ENCODE results near the gene STX19.
"Not testable (repeated sequence)": the region's sequence is repeated elsewhere in the genome, so short reads cannot be mapped to it uniquely, and the experiment has no call there.

The STX19 gene

GRCh38 chr3:93973131-93974126 lies 55.0 kb downstream of the STX19 start, which contains the start of gene PROS1:
PROS1 (minus strand) TSS chr3:93973896; CDS start chr3:93973749, 147 bp downstream.
- no peaks in the 10 kb centered on the region for H3K36me3 Mint-ChIP-seq (ENCODE audit: low read depth)
- peaks cover 13% of the 10 kb centered on the region for H3K4me1 Mint-ChIP-seq

DNA sequence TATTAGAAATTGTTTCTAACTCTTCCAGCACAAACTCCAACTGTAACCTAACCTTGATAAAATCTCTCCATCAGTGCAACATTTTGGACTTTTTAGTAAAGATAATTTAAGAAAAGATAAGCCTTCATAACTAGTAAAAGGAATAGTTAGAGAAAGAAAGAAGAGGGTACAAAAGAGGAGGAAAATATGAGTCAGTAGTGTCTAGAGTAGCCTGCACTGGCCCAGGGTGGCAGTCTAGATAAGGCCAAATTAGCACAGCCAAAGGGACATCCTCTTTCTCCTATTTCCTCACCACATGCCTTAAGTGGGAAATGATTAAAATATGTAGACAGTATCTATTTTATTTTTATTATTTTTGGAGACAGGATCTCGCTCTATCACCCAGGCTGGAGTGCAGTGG lies 58.4 kb downstream of the STX19 start:
- Mint-ChIP-seq H3K9me3 (peaks cover 7% of the 10 kb centered on the region), H3K27ac (no peak overlapping the region), H3K4me3 (peak overlapping the region in 1 of 3 experiments; percentile 4), H3K4me1 (peaks cover 13% of the 10 kb centered on the region), H3K36me3 (ENCODE audit: low read depth) (peaks cover 5% of the 10 kb centered on the region), H3K27me3 (ENCODE audit: low read depth) (peaks cover 4% of the 10 kb centered on the region)
- no peak for TF ChIP-seq CTCF (IDR thresholded peaks at IDR 0.05; ENCODE audit: unreplicated experiment in 3 of 3)

More at GRCh38 chr3:93973131-93974126, 55.0 kb downstream of the STX19 start, which contains the start of gene PROS1:
- no peak for TF ChIP-seq CTCF (IDR thresholded peaks at IDR 0.05; ENCODE audit: unreplicated experiment in 3 of 3)
- H3K27me3 Mint-ChIP-seq (ENCODE audit: low read depth): peaks cover 4% of the 10 kb centered on the region
- peak within 1 kb of the TSS; percentile 89 to 100 (median 99) for H3K27ac Mint-ChIP-seq
- peak within 1 kb of the TSS; percentile 87 to 90 (median 88) for H3K4me3 Mint-ChIP-seq
- H3K9me3 Mint-ChIP-seq: no peaks in the 10 kb centered on the region

- Mint-ChIP-seq H3K27me3 (ENCODE audit: low read depth) (peaks cover 4% of the 10 kb centered on the region), H3K4me3 (no peak overlapping the region), H3K9me3 (peaks cover 7% of the 10 kb centered on the region), H3K36me3 (ENCODE audit: low read depth) (peaks cover 5% of the 10 kb centered on the region), H3K27ac (no peak overlapping the region), H3K4me1 (peaks cover 13% of the 10 kb centered on the region)
- TF ChIP-seq CTCF (IDR thresholded peaks at IDR 0.05; ENCODE audit: unreplicated experiment in 3 of 3): no peak
Observed at GRCh38 chr3:93969443-93969842, 59.0 kb downstream of the STX19 start.

GRCh38 chr3:93965106-93965505 lies 63.3 kb downstream of the STX19 start:
- H3K27me3 Mint-ChIP-seq (ENCODE audit: low read depth); H3K9me3 Mint-ChIP-seq; H3K27ac Mint-ChIP-seq; H3K36me3 Mint-ChIP-seq (ENCODE audit: low read depth); H3K4me3 Mint-ChIP-seq; H3K4me1 Mint-ChIP-seq: not testable (repeated sequence)
